ENCODE results near the gene TMCO1. TPM values are rescaled to one million over a fixed set of nuclear protein-coding genes. Genes with fewer than 3 reads are reported as not detected.
A peak's percentile ranks its signal among the peaks of the same experiment; 100 is the strongest.

Gene TMCO1
- total and polyA plus RNA-seq, 2 of the 13 experiments (the other 11 are each of a cell fraction or from before 2014, with no cell fraction given) = 106 to 119 TPM

- TF ChIP-seq NR2F1 (CRISPR knock-in tag; IDR thresholded peaks at IDR 0.05) (no peak), DPF2 (CRISPR knock-in tag; IDR thresholded peaks at IDR 0.05; ENCODE audit: borderline replicate concordance, low read depth) (no peak), SRSF1 (optimal IDR thresholded peaks at IDR 0.05; ENCODE audit: low read depth, low read length) (no peak), RNF2 (conservative IDR thresholded peaks at IDR 0.05; ENCODE audit: low read depth) (no peak), ZNF513 (CRISPR knock-in tag; conservative IDR thresholded peaks at IDR 0.05) (no peak), GLI4 (CRISPR knock-in tag; IDR thresholded peaks at IDR 0.05; ENCODE audit: borderline replicate concordance) (no peak), STAT5B (CRISPR knock-in tag; IDR thresholded peaks at IDR 0.05) (no peak), POLR2A (IDR thresholded peaks at IDR 0.05; ENCODE audit: insufficient read depth in 1 of 2, low read depth in 2 of 2, low read length in 2 of 2) (peak in 1 of 2 experiments; percentile 78; a peak in 2 of 4 replicates), PBX3 (CRISPR knock-in tag; IDR thresholded peaks at IDR 0.05; ENCODE audit: borderline replicate concordance) (no peak), POLR2AphosphoS5 (IDR thresholded peaks at IDR 0.05; ENCODE audit: low read depth, low read length) (peak; percentile 65; the same call in 1 of the 2 replicates), TFE3 (CRISPR knock-in tag; IDR thresholded peaks at IDR 0.05) (no peak), ZNF382 (CRISPR knock-in tag; IDR thresholded peaks at IDR 0.05; ENCODE audit: borderline replicate concordance) (no peak), ZNF337 (CRISPR knock-in tag; IDR thresholded peaks at IDR 0.05; ENCODE audit: borderline replicate concordance, low read depth) (no peak), ZNF33A (CRISPR knock-in tag; IDR thresholded peaks at IDR 0.05; ENCODE audit: borderline replicate concordance) (no peak), SIX1 (CRISPR knock-in tag; IDR thresholded peaks at IDR 0.05; ENCODE audit: borderline replicate concordance) (no peak), ZFP41 (CRISPR knock-in tag; IDR thresholded peaks at IDR 0.05; ENCODE audit: borderline replicate concordance) (no peak), RBFOX2 (IDR thresholded peaks at IDR 0.05; ENCODE audit: low read depth, low read length) (peak; percentile 85), HMG20A (CRISPR knock-in tag; IDR thresholded peaks at IDR 0.05; ENCODE audit: borderline replicate concordance) (no peak), HNRNPH1 (optimal IDR thresholded peaks at IDR 0.05; ENCODE audit: low read depth, low read length) (no peak), ZBTB39 (CRISPR knock-in tag; IDR thresholded peaks at IDR 0.05) (no peak), CEBPG (CRISPR knock-in tag; IDR thresholded peaks at IDR 0.05) (0 out of 2 replicates have a peak, but pooled peaks have one; percentile 1), EZH2 (conservative IDR thresholded peaks at IDR 0.05; ENCODE audit: low read depth, low read length) (no peak)
Measured at GRCh38 chr1:165697881-165698760, 70.5 kb downstream of the TMCO1 start, which contains the start of gene ALDH9A1 (continued).

Measured in HepG2 (cell line).